ENCODE data around the gene LRRC1.
A peak's percentile ranks its signal among the peaks of the same experiment; 100 is the strongest.

Gene LRRC1

GRCh38 chr6:53929041-53929820, 134.4 kb downstream of the LRRC1 start:
- no peak for DNase-seq

DNA sequence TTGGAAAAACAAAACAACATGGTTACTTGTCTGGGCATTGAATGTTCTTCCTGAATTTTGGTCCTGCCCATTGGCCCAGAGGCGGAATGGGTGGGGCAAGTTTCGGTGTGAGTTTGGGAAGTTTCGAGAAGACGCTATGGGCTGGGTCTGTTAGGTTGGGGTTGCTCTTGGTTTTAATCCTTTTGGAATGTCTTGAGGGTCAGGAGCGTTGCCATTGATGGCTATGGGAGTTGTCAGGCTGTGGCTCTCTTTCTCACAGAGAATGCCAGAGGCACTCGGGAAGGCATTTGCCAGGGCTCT, 135.0 kb downstream of the LRRC1 start:
- no peak for DNase-seq

DNA sequence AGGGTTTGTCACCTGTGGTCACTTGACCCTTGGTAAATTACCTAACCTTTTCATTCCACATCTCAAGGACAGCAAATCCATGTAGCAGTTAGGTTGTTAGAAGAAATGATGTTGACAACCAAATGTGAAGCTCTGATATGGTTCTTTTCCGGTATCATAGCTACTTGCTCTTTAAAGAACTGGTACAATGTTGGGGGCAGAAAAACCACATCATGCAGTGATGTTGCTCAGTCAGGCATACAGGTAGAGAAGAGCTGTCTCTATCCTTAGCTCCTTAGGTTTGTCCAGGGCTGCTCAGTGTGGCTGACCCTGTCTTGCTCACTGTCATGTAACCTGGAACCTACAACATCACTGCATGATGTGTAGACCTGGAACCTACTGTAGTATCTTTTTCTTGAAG, 135.5 kb downstream of the LRRC1 start:
- no peak for DNase-seq

- no peak for DNase-seq
Measured at GRCh38 chr6:53931086-53931485, 136.3 kb downstream of the LRRC1 start.

DNA sequence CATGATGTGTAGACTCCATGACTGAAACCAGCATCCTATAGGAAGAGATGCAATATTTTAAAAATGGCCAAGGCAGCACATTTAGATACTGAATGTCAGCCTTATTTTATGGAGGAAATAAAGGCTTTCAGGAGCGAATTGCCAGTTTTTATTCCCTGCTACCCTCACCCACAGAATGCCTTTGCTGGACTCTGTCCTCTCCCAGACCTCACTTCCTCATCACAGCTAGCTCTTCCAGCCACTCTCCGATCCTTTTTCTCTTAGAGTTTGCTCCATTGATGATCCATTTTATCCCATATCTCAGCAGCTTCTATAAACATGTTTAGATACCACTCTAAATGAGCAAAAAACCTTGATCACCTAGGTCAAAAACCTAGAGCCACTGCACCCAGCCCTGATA, 137.7 kb downstream of the LRRC1 start:
- no peak for DNase-seq

DNA sequence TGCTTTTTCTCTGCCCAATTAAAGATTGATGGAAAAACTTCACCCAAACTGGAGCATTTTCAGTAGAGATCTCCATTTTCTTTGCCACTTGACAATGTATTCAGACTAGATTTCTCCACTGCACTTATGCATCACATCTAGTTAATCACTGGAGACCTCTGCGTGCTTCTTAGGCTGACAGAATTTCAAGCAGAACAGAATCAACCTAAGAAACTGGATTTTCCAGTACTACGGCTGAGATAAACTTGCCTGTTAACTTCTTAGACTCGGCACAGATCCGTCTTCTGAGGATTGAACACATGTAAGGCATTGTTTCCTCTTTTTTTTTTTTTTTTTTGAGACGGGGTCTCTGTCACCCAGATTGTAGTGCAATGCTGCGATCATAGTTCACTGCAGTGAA, 139.2 kb downstream of the LRRC1 start:
- DNase-seq: no peak

- DNase-seq: no peak
Measured at GRCh38 chr6:53937461-53937860, 142.7 kb downstream of the LRRC1 start.

- DNase-seq: no peak
Measured at GRCh38 chr6:53938810-53939209, 144.0 kb downstream of the LRRC1 start.

DNA sequence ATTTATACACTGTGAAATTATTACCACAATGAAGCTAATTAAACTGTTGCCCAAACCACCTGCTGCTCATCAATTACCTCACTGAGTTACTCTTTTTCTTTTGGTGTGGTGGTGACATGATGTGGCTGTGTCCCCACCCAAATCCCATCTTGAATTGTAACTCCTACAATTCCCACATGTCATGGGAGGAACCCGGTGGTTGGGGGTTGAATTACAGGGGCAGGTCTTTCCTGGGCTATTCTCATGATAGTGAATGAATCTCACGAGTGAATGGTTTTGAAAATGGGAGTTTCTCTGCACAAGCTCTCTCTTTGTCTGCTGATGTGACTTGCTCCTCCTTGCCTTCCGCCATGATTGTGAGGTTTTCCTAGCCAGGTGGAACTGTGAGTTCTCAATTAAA, 145.0 kb downstream of the LRRC1 start:
- no peak for DNase-seq

DNA sequence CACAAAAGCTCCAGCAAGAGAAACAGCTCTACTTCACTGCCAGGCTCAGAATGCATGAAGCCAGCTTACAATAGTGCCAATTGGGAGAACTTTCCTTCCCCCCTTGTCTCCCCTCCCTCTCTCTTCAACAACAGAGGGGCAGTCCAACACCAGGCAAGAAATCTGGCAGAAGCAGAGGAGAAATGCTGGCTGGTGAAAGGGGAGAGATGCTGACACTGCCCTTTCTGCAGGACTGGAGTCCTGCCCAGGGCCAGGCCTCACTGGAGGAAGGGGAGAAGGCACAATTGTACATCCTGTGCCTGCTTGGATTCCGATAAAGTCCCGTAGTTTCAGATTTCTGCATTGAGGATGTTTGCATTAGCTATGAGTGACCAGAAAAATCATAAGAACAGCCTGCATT, 148.6 kb downstream of the LRRC1 start:
- no peak for DNase-seq

GRCh38 chr6:53944091-53944490, 149.3 kb downstream of the LRRC1 start:
- DNase-seq: no peak

DNA sequence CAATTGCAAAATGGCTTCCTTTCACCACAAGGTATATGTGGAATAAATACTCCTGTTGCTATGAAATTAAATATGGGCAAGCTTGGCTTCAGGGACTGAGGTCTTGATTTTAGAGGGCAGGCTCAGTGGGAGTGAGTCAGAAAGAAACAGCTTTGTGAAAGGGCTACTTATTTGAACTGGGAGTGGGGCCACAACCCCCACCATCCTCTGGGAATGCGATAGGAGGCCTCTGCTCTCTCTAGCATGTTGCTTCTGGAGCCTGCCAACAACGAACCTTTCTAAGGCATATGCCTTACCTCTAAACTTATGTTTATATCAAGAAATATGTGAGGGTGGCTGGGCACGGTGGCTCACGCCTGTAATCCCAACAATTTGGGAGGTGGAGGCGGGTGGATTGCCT, 149.7 kb downstream of the LRRC1 start:
- no peak for DNase-seq

DNA sequence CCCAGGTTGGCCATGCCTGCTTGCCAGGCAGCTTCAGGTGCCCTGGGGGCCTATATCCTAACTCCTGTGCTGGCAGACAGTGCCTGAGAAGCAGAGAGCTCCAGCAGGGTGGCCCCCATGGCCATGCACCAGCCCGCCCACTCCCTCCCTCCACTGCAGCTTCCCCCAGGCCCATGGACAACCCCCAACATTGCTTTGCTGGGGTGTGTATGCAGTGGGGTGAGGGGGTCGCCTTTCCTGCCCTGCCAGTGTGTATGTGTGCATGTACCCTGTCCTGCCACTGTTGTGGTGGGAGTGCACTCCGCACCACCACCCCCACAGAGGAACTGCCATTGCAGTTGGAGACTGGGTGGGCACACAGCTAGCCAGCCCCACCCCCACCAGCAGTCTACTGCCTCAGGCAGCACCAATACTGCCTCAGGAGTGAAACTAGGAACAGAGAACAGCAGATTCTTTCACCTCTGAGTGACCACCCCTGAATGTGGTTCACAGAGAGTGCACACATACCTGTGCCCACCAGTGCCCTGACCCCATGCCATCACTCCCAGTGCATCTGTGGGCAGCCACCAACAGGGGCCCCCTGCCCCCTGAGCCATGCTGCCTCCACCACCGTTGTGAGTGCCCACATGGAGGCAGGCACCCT, 151.1 kb downstream of the LRRC1 start:
- no peak for DNase-seq

- no peak for DNase-seq
Measured at GRCh38 chr6:53947780-53948179, 153.0 kb downstream of the LRRC1 start.

- DNase-seq: no peak
Measured at GRCh38 chr6:53951383-53951782, 156.6 kb downstream of the LRRC1 start.

DNA sequence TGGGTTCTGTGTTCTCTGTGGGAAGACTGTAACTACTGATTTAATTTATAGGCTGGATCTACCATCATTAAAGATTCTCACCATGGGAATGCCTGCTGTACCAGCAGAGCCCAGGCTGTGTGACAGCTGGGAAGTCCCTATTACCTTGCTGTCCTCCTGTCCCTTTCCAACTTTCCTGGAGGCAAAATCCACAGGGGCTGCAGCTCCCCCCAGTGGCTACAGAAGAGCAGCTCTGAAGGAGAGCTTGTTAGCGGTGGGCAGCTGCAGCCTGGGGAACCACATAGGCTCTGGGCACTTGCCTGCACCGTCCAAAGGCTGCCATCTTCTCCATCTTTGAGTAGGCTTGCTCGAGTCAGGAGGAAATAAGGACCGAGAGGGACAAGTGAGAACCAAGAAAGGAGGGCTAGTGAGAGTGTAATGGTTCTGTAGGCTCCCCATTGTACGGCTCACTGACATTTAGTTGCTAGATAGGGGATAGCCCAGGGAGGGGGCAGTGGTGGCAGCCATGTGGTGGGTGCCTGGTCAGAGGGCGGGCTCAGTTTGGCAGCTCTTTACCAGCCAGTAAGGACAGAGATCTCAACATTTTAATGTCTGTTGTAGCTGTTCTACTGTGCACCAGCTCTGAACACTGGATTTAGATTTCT, 161.4 kb downstream of the LRRC1 start:
- DNase-seq: peak; percentile 94

DNA sequence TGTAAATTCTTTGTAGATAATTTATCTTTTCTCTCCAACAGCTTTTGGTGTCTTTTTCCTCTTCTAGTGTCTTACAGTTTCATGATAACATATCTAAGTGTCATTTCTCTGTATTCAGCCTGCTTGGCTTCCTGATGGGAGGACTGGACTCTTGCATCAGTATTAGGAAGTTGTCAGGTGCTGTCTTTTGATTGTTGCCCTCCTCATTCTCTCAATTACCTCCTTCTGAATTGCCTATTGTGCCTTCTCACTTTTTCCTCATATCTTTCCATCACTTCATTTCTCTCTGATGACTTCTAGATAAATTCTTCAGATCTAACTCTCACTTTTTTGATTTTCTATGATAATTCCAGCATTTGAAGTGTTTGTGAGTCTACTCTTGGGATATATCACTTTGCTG, 162.0 kb downstream of the LRRC1 start:
- DNase-seq: no peak

- DNase-seq: no peak
Measured at GRCh38 chr6:53959717-53960116, 164.9 kb downstream of the LRRC1 start.

- DNase-seq: no peak
Measured at GRCh38 chr6:53960311-53960710, 165.5 kb downstream of the LRRC1 start.

DNA sequence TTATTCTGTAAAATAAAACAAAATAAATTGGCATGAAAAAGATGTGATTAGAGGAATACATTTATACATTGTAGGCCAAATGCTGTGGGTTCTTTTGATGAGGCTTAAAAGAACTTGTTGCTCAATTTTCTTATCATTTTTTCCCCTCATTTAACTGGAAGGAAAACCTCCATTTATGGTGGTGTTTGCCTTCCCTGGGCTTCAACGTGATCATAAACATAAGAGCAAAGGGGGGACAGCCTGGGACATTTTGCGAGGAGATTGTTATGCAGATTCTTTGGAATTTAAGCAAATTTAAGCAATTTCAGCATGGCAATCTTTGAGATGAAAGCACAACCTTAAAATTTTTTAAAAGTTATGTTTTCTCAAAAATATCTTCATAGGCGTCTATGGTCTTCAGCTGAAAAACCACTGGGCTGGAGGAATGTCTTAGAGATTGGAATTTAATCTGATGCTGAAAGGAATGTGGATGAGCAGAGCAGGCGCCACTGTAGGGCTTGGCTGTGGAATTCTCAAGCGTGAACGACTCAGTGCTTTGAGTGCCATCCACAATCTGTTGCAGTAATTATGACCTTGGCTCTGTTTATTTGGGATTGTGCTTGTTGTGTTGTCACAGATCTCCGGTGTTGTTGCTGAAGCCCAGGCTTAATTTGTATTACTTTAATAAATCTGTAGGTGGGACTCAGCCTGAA, 167.0 kb downstream of the LRRC1 start:
- DNase-seq: peak; percentile 92

GRCh38 chr6:53962646-53963045, 167.8 kb downstream of the LRRC1 start:
- DNase-seq: no peak

DNA sequence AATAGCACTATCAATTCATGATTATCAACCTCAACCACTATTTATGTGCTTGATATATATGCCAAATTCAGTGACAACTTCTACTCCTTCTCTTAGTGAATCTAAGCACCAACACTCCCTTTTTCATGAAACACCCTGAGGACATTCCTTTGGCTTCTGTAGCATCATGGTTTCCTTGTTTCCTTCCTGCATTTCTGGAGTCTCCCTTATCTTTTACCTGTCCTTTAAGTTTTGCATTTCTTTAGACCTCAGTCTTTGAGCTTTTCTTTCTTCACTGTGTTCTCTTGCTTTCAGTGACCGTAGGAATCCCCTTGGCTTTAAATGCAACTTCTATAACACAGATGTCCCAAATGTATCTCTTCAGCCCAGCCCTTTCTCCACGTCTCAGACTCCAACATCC, 172.6 kb downstream of the LRRC1 start:
- DNase-seq: no peak

Measured in islet precursor cell (in vitro differentiated cells).